ENCODE measurements around the gene TRPV2. TPM values are rescaled to one million over a fixed set of nuclear protein-coding genes. Genes with fewer than 3 reads are reported as not detected.
A peak's percentile ranks its signal among the peaks of the same experiment; 100 is the strongest.

The TRPV2 gene
- total and polyA plus RNA-seq, 12 donors, result 4.6 to 25.4 (median 9.1) TPM

DNA sequence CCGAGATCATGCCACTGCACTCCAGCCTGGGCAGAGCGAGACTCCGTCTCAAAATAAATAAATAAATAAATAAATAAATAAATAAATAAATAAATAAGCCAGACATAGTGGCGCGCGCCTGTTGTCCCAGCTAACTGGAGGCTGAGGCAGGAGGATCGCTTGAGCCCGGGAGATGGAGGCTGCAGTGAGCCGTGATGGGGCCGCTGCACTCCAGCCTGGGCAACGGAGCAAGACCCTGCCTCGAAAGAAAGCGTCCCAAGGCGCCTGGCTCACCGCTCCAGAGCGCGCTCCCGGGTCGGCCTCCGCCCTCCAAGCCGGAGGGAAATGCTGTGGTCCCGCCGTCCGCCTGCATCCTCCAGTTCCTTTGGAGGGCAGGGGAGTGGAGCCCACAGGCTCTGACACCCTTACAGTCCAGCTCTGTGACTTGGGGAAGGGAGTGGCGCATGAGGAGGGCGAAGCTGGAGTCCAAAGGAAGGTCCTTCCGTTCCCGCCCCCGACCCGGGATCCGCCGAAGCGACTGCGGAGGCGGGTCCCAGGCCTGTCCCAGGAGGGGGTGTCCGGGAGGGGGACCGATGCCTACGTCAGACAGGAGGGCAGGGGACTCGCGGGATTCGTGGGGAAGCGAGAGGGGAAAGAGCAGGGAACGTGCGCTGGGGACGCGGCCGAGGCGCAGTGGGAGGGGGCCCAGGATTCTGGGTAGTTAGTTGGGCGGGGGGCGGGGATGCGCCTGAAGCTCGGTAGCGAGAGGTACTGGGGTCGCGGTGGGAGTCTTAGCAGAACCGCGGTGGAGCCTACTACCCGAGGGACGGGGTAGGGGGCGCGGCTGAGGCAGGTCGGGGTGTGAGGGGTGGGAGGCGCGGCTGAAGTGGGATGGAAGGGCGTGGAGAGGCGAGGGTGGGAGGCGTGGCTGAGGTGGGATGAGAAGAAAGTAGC is 8.4 kb upstream of the TRPV2 start:
- peak; percentile 74 to 95 (median 87) for ATAC-seq
- TF ChIP-seq, protein P1, sequence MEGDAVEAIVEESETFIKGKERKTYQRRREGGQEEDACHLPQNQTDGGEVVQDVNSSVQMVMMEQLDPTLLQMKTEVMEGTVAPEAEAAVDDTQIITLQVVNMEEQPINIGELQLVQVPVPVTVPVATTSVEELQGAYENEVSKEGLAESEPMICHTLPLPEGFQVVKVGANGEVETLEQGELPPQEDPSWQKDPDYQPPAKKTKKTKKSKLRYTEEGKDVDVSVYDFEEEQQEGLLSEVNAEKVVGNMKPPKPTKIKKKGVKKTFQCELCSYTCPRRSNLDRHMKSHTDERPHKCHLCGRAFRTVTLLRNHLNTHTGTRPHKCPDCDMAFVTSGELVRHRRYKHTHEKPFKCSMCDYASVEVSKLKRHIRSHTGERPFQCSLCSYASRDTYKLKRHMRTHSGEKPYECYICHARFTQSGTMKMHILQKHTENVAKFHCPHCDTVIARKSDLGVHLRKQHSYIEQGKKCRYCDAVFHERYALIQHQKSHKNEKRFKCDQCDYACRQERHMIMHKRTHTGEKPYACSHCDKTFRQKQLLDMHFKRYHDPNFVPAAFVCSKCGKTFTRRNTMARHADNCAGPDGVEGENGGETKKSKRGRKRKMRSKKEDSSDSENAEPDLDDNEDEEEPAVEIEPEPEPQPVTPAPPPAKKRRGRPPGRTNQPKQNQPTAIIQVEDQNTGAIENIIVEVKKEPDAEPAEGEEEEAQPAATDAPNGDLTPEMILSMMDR (IDR thresholded peaks at IDR 0.05), result no peak
- intact Hi-C loops (cut with DNase I), result loop anchor here in 1 of 10 donors (1.0 kb wide), 1 partner anchor 26 kb away; the partner anchor contains the start of gene UBB

DNA sequence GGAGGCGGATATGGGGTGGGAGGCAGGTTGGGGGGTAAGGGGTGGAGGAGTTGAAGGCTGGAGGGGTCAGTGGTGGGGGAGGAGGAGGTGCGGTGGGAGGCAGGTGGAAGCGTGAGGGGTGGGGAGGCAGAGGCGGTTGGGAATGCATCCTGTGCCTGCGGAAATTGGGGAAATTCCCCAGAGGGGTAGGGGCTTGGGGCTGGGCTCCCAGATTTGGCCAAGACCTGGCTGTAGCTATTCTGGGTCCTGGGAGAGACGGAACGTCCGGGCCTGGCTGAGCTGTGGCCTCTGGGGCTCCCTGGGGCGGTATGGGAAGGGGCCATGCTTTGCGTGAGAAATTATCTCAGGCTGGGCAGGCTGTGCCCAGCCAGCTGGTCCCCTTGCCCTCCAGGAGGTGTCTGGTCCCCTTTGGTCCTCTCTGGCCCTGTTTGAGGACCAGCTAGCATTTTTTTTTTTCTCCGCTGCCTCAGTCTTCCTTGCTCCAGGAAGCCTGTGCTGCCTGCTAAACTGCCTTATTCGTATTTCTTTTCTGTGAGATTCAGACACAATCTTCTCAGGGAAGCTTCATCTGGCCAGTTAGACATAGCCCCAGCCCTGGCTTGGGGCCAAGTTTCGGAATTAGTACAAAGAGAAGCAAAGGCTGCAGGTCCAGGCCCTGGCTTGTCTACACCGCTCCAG is 7.3 kb upstream of the TRPV2 start:
- TF ChIP-seq, protein P1 (IDR thresholded peaks at IDR 0.05), result no peak
- peaks cover 0 to 15% (median 0%) of the 10 kb centered on the region in 7 donors for H3K27me3 ChIP-seq
- no peaks in the 10 kb centered on the region for H3K9me3 ChIP-seq
- ATAC-seq (peak; percentile 54 to 78 (median 64)), DNase-seq (peak; percentile 52 to 73)
- 22 to 26% methylated on average over 14 of the region's 14 CpGs for WGBS, 2 donors
- peak overlapping the region; percentile 64 to 87 (median 83) for H3K27ac ChIP-seq
- H3K36me3 ChIP-seq, result no peaks in the 10 kb centered on the region
- intact Hi-C loops (cut with DNase I), result loop anchor here in 1 of 10 donors (1.0 kb wide), 1 partner anchor 27 kb away; the partner anchor contains the start of gene UBB
- peaks cover 2 to 23% (median 16%) of the 10 kb centered on the region in 9 donors for H3K4me1 ChIP-seq
- H3K4me3 ChIP-seq, result peak overlapping the region in 6 of 10 donors; percentile 10 to 68 (median 48)

More for the DNA sequence above, 8.4 kb upstream of the TRPV2 start:
- 5 to 6% methylated on average over 67 of the region's 67 CpGs for WGBS, 2 donors
- DNase-seq, result peak; percentile 68 to 83
- Histone ChIP-seq H3K36me3 (no peaks in the 10 kb centered on the region), H3K27me3 (peaks cover 0 to 15% (median 0%) of the 10 kb centered on the region in 7 donors), H3K9me3 (no peaks in the 10 kb centered on the region), H3K4me3 (peak overlapping the region; percentile 24 to 69 (median 59)), H3K4me1 (peaks cover 2 to 23% (median 16%) of the 10 kb centered on the region in 9 donors), H3K27ac (peak overlapping the region; percentile 44 to 87 (median 82))

DNA sequence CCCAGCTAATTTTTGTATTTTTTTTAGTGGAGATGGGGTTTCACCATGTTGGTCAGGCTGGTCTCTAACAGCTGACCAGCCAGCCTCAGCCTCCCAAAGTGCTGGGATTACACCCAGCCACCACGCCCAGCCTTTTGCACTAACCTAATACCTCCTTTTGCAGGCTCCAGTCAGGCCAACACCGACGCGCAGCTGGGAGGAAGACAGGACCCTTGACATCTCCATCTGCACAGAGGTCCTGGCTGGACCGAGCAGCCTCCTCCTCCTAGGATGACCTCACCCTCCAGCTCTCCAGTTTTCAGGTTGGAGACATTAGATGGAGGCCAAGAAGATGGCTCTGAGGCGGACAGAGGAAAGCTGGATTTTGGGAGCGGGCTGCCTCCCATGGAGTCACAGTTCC is 2.0 kb downstream of the TRPV2 start:
- no peak for ATAC-seq
- Histone ChIP-seq H3K27ac (peak overlapping the region in 8 of 10 donors; percentile 78 to 97 (median 94)), H3K4me3 (no peak overlapping the region), H3K36me3 (peaks cover 0 to 49% (median 6%) of the 10 kb centered on the region in 9 donors), H3K9me3 (no peaks in the 10 kb centered on the region), H3K4me1 (peaks cover 0 to 54% (median 31%) of the 10 kb centered on the region in 9 donors), H3K27me3 (no peaks in the 10 kb centered on the region)
- no peak for DNase-seq
- WGBS, 2 donors, result 90 to 92% methylated on average over 7 of the region's 7 CpGs
- intact Hi-C loops (cut with DNase I), result loop anchor here in 2 of 10 donors (2.0 to 10.0 kb wide), 3 partner anchors 33 to 53 kb away; partner anchors contain the start of gene UBB (in 1 of the 2)
- TF ChIP-seq, protein P1 (IDR thresholded peaks at IDR 0.05), result no peak
